Psoas muscle (tissue), 8 donors: ENCODE measurements around the gene BNIP1. TPM values are rescaled to one million over a fixed set of nuclear protein-coding genes. Genes with fewer than 3 reads are reported as not detected.

Experiments used
- ATAC-seq, 4 donors: fragments of 200-7000 bp; cut with Tn5 transposase; one replicate each; pipeline ENCODE4 v1.9.1; 2020; ENCODE audit warnings: moderate library complexity in 3 of 4, mild to moderate bottlenecking in 2 of 4
- DNase-seq, 2 donors: peaks; one replicate each; pipeline ENCODE4 v3.0.0-alpha.2; 2020
- H3K27ac ChIP-seq: fragments of 200-600 bp; one replicate; pipeline ENCODE4 v1.8.0; 2022
- H3K27me3 ChIP-seq, 3 donors: fragments of 200-600 bp in 1 of 3; one replicate each; pipeline versions ENCODE4 v1.6.1 to v1.8.0; 2013 to 2022; ENCODE audit warnings: low read length in 2 of 3, mild to moderate bottlenecking in 2 of 3, moderate library complexity in 1 of 3; ENCODE audit not compliant: insufficient read depth in 3 of 3
- H3K36me3 ChIP-seq, 2 donors: fragments of 200-600 bp in 1 of 2; one replicate each; pipeline versions ENCODE4 v1.6.1 to v1.8.0; 2013 to 2022; ENCODE audit warnings: low read depth in 1 of 2, mild to moderate bottlenecking in 1 of 2, moderate library complexity in 1 of 2; ENCODE audit not compliant: insufficient read depth in 1 of 2
- H3K4me1 ChIP-seq: fragments of 200-600 bp; one replicate; pipeline ENCODE4 v1.8.0; 2022
- H3K4me3 ChIP-seq: fragments of 200-600 bp; one replicate; pipeline ENCODE4 v1.8.0; 2022; ENCODE audit warnings: mild to moderate bottlenecking
- H3K9me3 ChIP-seq: fragments of 200-600 bp; one replicate; pipeline ENCODE4 v1.8.0; 2022
- WGBS, 3 donors: extraction: QIAGEN DNeasy Blood & Tissue Kit; methylation state at CpG; one replicate each; pipeline versions ENCODE4 v1.1.6 to v1.1.7; 2013; 5-methylcytosine and 5-hydroxymethylcytosine counted together
- intact Hi-C, 2 donors: fragments of 100-400 bp; cut with DNase I; formaldehyde crosslinking; loops; one replicate each; pipeline versions ENCODE4 v1.11.0 to v1.14.2; 2022
- polyA plus RNA-seq, 3 donors: library from polyadenylated mRNA; stranded (reverse); fragments of 200-250 nt; gene quantifications; one replicate each; pipeline ENCODE4 v1.2.3, GENCODE V29; 2013
- total RNA-seq, 4 donors: library from RNA; stranded (reverse); fragmentation: NEBNext Ultra II Directional in 2 of 4; extraction: Animal tissue kit (Norgen Biotek cat#: 25700) in 2 of 4; gene quantifications; one replicate each; pipeline versions ENCODE4 v1.2.1 to v1.2.4, GENCODE V29; 2021 to 2023
- TF ChIP-seq, protein P1 (sequence below): fragments of 200-600 bp; IDR thresholded peaks from one replicate; pipeline ENCODE4 v1.8.0; 2022; ENCODE audit warnings: antibody characterized with exemption
- donor health status: healthy with polysubstance abuse.
- donor health status: DM: no; HTN: no; CAD: no; lungs with moderate emphysema.
- donor health status: Bipolar disorder and iron deficiency.
- donor health status: healthy.
- donor health status: DM: yes; HTN: yes; CAD: no.
- donor health status: DM: no; HTN: no; CAD: no.
- donor health status: DM: no; HTN: no; CAD: no.
- donor health status: DM: yes; HTN: yes; CAD: no.

BNIP1 gene
- total and polyA plus RNA-seq, 7 donors, result 8.4 to 22.9 (median 14.2) TPM

DNA sequence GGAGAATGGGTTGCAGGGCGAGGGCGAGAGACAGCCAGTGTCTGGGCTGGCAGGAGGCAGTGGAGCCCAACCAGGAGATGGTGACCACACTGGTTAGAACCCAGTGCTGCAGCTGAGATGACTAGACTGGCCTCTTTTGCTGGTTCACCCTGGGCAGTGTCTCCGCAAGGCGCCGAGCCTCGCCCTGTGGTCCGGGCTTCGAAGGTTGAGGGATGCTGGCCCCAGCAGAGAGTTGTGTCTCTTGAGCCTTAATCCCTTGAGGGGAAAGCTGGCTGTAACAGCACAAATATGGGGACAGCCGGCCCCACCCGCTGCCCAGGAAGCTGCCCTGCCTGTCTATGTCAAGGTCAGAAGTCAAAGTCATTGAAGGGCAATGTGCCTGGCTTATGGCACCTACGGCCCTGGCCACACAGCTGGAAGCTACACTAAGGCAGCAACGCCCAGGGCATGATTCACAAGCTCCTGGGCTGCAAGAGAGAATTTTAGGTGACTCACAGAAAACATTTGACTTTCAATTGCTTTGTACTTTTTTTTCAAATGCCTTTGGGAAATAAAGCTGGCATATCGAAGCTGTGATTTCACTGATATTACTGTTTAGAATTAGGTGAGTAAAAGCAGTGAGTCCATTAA is 57.4 kb downstream of the BNIP1 start:
- TF ChIP-seq, protein P1, sequence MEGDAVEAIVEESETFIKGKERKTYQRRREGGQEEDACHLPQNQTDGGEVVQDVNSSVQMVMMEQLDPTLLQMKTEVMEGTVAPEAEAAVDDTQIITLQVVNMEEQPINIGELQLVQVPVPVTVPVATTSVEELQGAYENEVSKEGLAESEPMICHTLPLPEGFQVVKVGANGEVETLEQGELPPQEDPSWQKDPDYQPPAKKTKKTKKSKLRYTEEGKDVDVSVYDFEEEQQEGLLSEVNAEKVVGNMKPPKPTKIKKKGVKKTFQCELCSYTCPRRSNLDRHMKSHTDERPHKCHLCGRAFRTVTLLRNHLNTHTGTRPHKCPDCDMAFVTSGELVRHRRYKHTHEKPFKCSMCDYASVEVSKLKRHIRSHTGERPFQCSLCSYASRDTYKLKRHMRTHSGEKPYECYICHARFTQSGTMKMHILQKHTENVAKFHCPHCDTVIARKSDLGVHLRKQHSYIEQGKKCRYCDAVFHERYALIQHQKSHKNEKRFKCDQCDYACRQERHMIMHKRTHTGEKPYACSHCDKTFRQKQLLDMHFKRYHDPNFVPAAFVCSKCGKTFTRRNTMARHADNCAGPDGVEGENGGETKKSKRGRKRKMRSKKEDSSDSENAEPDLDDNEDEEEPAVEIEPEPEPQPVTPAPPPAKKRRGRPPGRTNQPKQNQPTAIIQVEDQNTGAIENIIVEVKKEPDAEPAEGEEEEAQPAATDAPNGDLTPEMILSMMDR, result no peak
- ATAC-seq (no peak), DNase-seq (no peak)
- peaks cover 0 to 37% (median 6%) of the 10 kb centered on the region in 3 donors for H3K27me3 ChIP-seq
- no peaks in the 10 kb centered on the region for H3K4me1 ChIP-seq
- 60 to 68% (median 65%) methylated on average over 13 of the region's 13 CpGs for WGBS, 3 donors
- no peak overlapping the region for H3K27ac ChIP-seq
- H3K36me3 ChIP-seq, result no peaks in the 10 kb centered on the region
- H3K9me3 ChIP-seq, result peaks cover 10% of the 10 kb centered on the region
- no peak overlapping the region for H3K4me3 ChIP-seq
- intact Hi-C loops, result loop anchor here in 1 of 2 donors (5.0 kb wide), 1 partner anchor 219 kb away; the partner anchor contains the start of gene ATP6V0E1

DNA sequence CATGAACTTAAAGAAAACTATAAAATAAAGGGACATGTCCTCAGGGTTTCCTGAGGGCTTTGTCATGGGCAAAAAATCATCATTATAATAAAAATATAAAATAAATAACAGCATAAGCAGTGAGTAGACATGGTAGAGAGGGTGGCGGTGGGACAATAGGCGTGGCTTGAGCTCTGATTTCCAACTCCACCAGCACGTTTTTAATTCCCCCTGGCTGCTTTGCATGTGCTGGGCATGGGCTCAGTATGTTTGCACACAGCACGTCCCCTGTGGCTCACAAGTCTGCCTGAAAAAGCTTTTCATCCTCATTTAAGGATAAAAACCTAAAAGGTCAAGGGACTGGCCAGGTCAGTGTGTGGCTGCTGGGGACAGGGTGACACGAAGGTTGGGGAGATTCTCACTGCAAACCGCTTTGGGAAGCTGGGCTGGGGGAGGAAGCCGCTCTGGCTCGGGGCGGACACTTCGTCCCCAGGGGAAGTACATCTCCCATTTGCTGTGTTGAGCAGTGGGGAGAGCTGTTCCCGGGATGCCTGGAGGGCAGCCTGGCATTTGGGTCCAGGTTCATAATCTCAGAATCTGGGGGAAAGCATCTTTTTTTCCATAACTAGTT is 58.0 kb downstream of the BNIP1 start:
- DNase-seq (no peak), ATAC-seq (no peak)
- H3K36me3 ChIP-seq, result no peaks in the 10 kb centered on the region
- 12 to 16% (median 16%) methylated on average over 10 to 11 of the region's 11 CpGs for WGBS, 3 donors
- TF ChIP-seq, protein P1, result no peak
- intact Hi-C loops, result loop anchor here in 1 of 2 donors (5.0 kb wide), 1 partner anchor 220 kb away; the partner anchor contains the start of gene ATP6V0E1
- H3K4me1 ChIP-seq, result no peaks in the 10 kb centered on the region
- peaks cover 0 to 42% (median 6%) of the 10 kb centered on the region in 3 donors for H3K27me3 ChIP-seq
- H3K9me3 ChIP-seq, result peaks cover 10% of the 10 kb centered on the region
- H3K4me3 ChIP-seq, result no peak overlapping the region
- H3K27ac ChIP-seq, result no peak overlapping the region

DNA sequence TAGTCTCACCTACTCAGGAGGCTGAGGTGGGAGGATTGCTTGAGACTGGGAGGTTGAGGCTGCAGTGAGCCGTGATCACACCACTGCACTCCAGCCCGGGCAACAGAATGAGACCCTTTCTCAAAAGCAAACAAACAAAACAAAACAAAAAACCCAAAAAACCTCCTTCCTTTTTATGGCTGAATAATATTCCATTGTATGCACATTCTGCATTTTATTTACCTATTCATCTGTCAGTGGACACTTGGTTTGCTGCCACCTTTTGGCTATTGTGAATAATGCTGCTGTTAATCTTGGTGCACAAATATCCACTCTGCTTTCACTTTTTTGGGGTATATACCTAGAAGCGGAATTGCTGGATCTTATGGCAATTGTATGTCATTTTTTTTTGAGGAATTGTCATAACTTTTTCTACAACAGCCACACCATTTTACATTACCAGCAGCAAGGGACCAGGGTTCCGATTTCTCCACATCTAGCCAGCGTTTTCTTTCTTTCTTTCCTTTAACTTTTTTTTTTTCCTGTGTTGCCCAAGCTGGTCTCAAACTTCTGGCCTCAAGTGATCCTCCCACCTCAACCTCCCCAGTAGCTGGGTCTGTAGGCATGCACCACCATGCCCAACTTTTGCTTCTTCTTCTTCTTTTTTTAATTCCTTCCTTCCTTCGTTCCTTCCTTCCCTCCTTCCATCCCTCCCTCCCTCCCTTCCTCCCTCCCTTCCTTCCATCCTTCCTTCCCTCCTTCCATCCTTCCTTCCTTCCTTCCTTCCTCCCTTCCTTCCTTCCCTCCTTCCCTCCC is 60.1 kb downstream of the BNIP1 start:
- no peaks in the 10 kb centered on the region for H3K4me1 ChIP-seq
- ATAC-seq, result no peak
- no peak for DNase-seq
- 87 to 91% (median 90%) methylated on average over 6 of the region's 6 CpGs for WGBS, 3 donors
- peaks cover 7% of the 10 kb centered on the region for H3K9me3 ChIP-seq
- no peaks in the 10 kb centered on the region for H3K36me3 ChIP-seq
- TF ChIP-seq, protein P1, result peak; percentile 32
- intact Hi-C loops, result loop anchor here in 1 of 2 donors (5.0 kb wide), 1 partner anchor 222 kb away; the partner anchor contains the start of gene ATP6V0E1
- peaks cover 0 to 42% (median 6%) of the 10 kb centered on the region in 3 donors for H3K27me3 ChIP-seq
- H3K4me3 ChIP-seq, result no peak overlapping the region
- H3K27ac ChIP-seq, result no peak overlapping the region

DNA sequence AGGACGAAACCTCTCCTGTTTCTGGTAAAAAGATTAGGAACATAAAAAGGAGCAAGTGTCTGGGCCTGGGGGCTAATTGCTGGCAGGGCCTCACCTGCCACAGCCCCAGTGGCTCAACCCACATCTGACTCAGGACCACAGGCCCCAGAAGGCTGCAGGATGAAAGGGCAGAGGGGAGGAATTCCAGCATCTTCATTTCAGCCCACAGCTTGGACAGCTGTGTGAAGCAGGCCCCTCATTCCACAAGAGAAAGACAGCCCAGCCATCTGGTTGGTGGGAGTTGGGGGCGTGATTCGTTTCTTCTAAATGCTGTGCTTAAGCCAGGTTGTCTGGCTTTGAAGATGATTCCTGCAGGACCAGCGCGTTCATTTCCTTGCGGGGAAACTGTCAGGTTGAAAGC is 61.6 kb downstream of the BNIP1 start:
- TF ChIP-seq, protein P1, result no peak
- Histone ChIP-seq H3K36me3 (no peaks in the 10 kb centered on the region), H3K27ac (no peak overlapping the region), H3K4me3 (no peak overlapping the region), H3K4me1 (no peaks in the 10 kb centered on the region), H3K9me3 (no peaks in the 10 kb centered on the region), H3K27me3 (peaks cover 0 to 35% (median 8%) of the 10 kb centered on the region in 3 donors)
- ATAC-seq, result no peak
- intact Hi-C loops, result loop anchor here in 1 of 2 donors (2.0 kb wide), 1 partner anchor 47 kb away; no protein-coding TSS in a partner anchor
- WGBS, 3 donors, result 55 to 69% (median 66%) methylated on average over 6 of the region's 6 CpGs
- no peak for DNase-seq
